Upper lobe of left lung (tissue), 6 donors: ENCODE data around the gene TRIM67. TPM values are rescaled to one million over a fixed set of nuclear protein-coding genes. Genes with fewer than 3 reads are reported as not detected.

Source experiments
- ATAC-seq, 2 donors: fragments of 200-7000 bp; cut with Tn5 transposase; one replicate each; pipeline ENCODE4 v1.9.1; 2022; ENCODE audit warnings: mild to moderate bottlenecking in 2 of 2, moderate library complexity in 2 of 2; ENCODE audit not compliant: low FRiP score in 2 of 2
- DNase-seq, 2 donors: peaks; one replicate each; pipeline ENCODE4 v3.0.0-alpha.2; 2019 to 2020
- H3K27ac ChIP-seq, 4 donors: fragments of 200-600 bp; sonication (generic); one replicate each; pipeline ENCODE4 v1.5.1; 2016 to 2019
- H3K27me3 ChIP-seq, 4 donors: fragments of 200-600 bp; sonication (generic); one replicate each; pipeline ENCODE4 v1.5.1; 2017 to 2019
- H3K36me3 ChIP-seq, 4 donors: fragments of 200-600 bp; sonication (generic); one replicate each; pipeline ENCODE4 v1.5.1; 2016 to 2019
- H3K4me1 ChIP-seq, 4 donors: fragments of 200-600 bp; sonication (generic); one replicate each; pipeline ENCODE4 v1.5.1; 2018 to 2019
- H3K4me3 ChIP-seq, 4 donors: fragments of 200-600 bp; sonication (generic); one replicate each; pipeline ENCODE4 v1.5.1; 2017 to 2019; ENCODE audit warnings: mild to moderate bottlenecking in 2 of 4, moderate library complexity in 1 of 4
- H3K9me3 ChIP-seq, 4 donors: fragments of 200-600 bp; sonication (generic); one replicate each; pipeline ENCODE4 v1.5.1; 2018 to 2019
- CTCF ChIP-seq, 6 experiments: fragments of 450-650 bp in 4 of 6; fragments of 200-600 bp in 2 of 6; sonication (generic) in 2 of 6; IDR thresholded peaks; one replicate each; pipeline ENCODE4 v1.5.1; 2016 to 2019; ENCODE audit warnings: antibody characterized with exemption in 6 of 6
- EP300 ChIP-seq, 4 donors: sonication (generic); formaldehyde crosslinking; IDR thresholded peaks; one replicate each; pipeline ENCODE4 v1.5.1; 2017; ENCODE audit warnings: antibody characterized with exemption in 4 of 4, control low read depth in 2 of 4
- POLR2A ChIP-seq, 4 donors: fragments of 450-650 bp; IDR thresholded peaks; one replicate each; pipeline ENCODE4 v1.5.1; 2016 to 2017; ENCODE audit warnings: antibody characterized with exemption in 4 of 4, mild to moderate bottlenecking in 2 of 4
- POLR2AphosphoS5 ChIP-seq, 2 donors: sonication (generic); formaldehyde crosslinking; IDR thresholded peaks; one replicate each; pipeline ENCODE4 v1.5.1; 2017; ENCODE audit warnings: antibody characterized with exemption in 2 of 2
- WGBS, 2 donors: methylation state at CpG; one replicate each; pipeline ENCODE4 v1.1.5; 2017 to 2018; 5-methylcytosine and 5-hydroxymethylcytosine counted together
- total RNA-seq, 6 donors: library from RNA; depleted of rRNA in 4 of 6; stranded (reverse); fragments of >200 nt in 4 of 6; gene quantifications; one replicate each; pipeline versions ENCODE4 v1.1.0 to v1.2.1, GENCODE V29; 2016 to 2021
- donor health status: DM: no; HTN: no; CAD: no; lungs with moderate emphysema.
- donor health status: DM: no; HTN: yes; CAD: no; lungs with severe emphysema.

The TRIM67 gene
- total RNA-seq, 6 donors from 2014 or later = 0.03 TPM; not detected in 5

- H3K36me3 ChIP-seq = no peaks in the 10 kb centered on the region
- peaks cover 0 to 7% (median 5%) of the 10 kb centered on the region in 4 donors for H3K4me1 ChIP-seq
- 74 to 78% methylated on average over 3 to 5 of the region's 5 CpGs for WGBS, 2 donors
- no peaks in the 10 kb centered on the region for H3K9me3 ChIP-seq
- H3K4me3 ChIP-seq = no peak overlapping the region
- no peak for ATAC-seq
- no peaks in the 10 kb centered on the region for H3K27me3 ChIP-seq
- H3K27ac ChIP-seq = no peak overlapping the region
- no peak for DNase-seq
- TF ChIP-seq CTCF (IDR thresholded peaks at IDR 0.05) (no peak), POLR2A (IDR thresholded peaks at IDR 0.05) (no peak), POLR2AphosphoS5 (IDR thresholded peaks at IDR 0.05) (no peak), EP300 (IDR thresholded peaks at IDR 0.05) (no peak)
Observed at GRCh38 chr1:231134624-231135023, 27.2 kb upstream of the TRIM67 start.

- 66 to 67% methylated on average over 1 of the region's 1 CpG for WGBS, 2 donors
- DNase-seq (no peak), ATAC-seq (no peak)
- Histone ChIP-seq H3K27me3 (no peaks in the 10 kb centered on the region), H3K27ac (no peak overlapping the region), H3K4me1 (peaks cover 0 to 16% (median 6%) of the 10 kb centered on the region in 4 donors), H3K9me3 (no peaks in the 10 kb centered on the region), H3K4me3 (no peak overlapping the region), H3K36me3 (no peaks in the 10 kb centered on the region)
- no peak for TF ChIP-seq CTCF (IDR thresholded peaks at IDR 0.05)
- TF ChIP-seq POLR2A (IDR thresholded peaks at IDR 0.05) = no peak
- no peak for TF ChIP-seq POLR2AphosphoS5 (IDR thresholded peaks at IDR 0.05)
Observed at GRCh38 chr1:231138236-231138635, 23.6 kb upstream of the TRIM67 start.

- TF ChIP-seq CTCF (IDR thresholded peaks at IDR 0.05) (no peak), POLR2A (IDR thresholded peaks at IDR 0.05) (no peak), EP300 (IDR thresholded peaks at IDR 0.05) (no peak), POLR2AphosphoS5 (IDR thresholded peaks at IDR 0.05) (no peak)
- no peak for DNase-seq
- Histone ChIP-seq H3K27me3 (no peaks in the 10 kb centered on the region), H3K9me3 (no peaks in the 10 kb centered on the region), H3K27ac (peak overlapping the region in 1 of 4 donors; percentile 4), H3K36me3 (no peaks in the 10 kb centered on the region), H3K4me1 (peaks cover 0 to 16% (median 6%) of the 10 kb centered on the region in 4 donors), H3K4me3 (no peak overlapping the region)
- 55 to 75% methylated on average over 3 of the region's 3 CpGs for WGBS, 2 donors
- no peak for ATAC-seq
Observed at GRCh38 chr1:231139125-231139649, 22.7 kb upstream of the TRIM67 start.

GRCh38 chr1:231139659-231140654, 21.9 kb upstream of the TRIM67 start:
- peak in 1 of 2 donors; percentile 85 for ATAC-seq
- H3K4me1 ChIP-seq = peaks cover 0 to 16% (median 6%) of the 10 kb centered on the region in 4 donors
- H3K4me3 ChIP-seq = no peak overlapping the region
- H3K36me3 ChIP-seq = no peaks in the 10 kb centered on the region
- peak overlapping the region in 3 of 4 donors; percentile 17 to 27 (median 25) for H3K27ac ChIP-seq
- TF ChIP-seq EP300 (IDR thresholded peaks at IDR 0.05) (no peak), POLR2A (IDR thresholded peaks at IDR 0.05) (no peak), POLR2AphosphoS5 (IDR thresholded peaks at IDR 0.05) (no peak), CTCF (IDR thresholded peaks at IDR 0.05) (no peak)
- DNase-seq = peak in 1 of 2 donors; percentile 27
- H3K9me3 ChIP-seq = no peaks in the 10 kb centered on the region
- WGBS, 2 donors = 60 to 62% methylated on average over 7 to 8 of the region's 8 CpGs
- no peaks in the 10 kb centered on the region for H3K27me3 ChIP-seq
